HG03378 (cell line): ENCODE measurements around the gene FOXA3.

Source experiments
- ATAC-seq: cut with Tn5 transposase; IDR thresholded peaks from one replicate; pipeline ENCODE4 v1.9.1; 2021; ENCODE audit warnings: mild to moderate bottlenecking, moderate library complexity; ENCODE audit not compliant: unreplicated experiment

Gene FOXA3

DNA sequence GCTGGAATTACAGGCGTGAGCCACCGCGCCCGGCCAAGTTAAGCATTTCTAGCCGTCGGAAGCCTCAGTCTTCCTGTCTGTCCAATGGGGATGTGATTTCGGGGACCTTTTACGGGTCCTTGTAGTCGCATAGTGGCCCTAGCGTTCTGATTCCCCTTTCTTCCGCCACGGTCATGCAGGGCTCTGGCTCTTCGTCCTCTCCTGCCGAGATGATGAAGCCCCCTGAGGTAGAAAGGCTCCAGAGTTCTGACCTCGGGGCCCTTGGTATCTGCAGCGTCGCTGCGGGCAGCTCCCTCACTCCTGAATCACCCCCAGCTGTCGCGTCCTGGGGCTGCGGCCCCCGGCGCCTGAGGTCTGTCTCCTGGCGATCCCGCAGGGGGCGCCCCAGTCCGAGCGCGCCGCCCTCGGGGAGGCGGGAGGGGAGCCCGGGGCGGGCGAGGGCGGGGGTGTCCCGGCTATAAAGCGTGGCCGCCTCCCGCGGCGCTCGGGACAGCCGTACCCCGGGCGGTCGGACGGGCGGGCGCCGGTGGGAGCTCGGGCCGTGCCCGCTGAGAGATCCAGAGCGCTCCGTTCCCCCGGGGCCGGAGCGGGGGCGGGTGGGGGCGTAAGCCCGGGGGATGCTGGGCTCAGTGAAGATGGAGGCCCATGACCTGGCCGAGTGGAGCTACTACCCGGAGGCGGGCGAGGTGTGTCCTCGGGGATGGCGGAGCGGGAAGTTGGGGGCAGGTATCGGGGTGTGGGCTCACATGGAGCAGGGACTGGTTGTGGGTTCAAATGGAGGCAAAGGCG lies at the start of gene FOXA3:
Gene FOXA3, plus strand, starts transcription at position 487 of the 789 bp plus-strand sequence. Its CDS starts 131 bp downstream, at position 618.
- no peak for ATAC-seq

DNA sequence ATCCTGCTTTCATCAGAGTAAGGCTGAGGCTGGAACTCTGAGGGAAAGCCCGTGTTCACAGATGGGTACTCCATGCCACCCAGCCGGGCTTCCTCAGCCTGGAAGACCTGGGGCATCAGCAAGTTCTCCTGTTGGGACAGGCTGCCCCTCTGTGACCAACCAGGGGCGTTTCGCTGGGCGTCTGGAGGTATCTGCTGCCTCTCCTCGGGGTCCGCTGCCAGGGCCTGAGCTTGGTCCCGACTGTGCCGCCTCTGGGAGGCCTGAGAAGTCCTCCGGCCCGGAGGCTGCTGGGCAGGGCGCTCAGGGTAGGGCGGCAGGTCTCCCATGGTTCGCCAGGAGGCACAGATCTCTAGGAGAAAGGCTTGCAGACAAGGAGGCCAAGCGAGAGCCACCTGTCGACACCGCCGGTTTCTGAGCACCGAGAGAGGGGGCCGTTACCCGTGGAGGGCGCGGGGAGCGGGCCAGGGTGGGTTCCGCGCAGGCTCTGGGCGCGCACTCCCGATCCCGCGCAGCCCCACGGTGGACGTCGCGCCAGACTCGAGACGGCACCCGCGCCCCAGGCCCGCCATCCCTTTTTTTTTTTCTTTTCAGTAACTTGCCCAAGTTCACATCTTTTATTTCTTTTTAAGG lies 49.2 kb upstream of the FOXA3 start, which contains the start of gene RSPH6A:
Gene RSPH6A, minus strand, starts transcription at position 458 of the 630 bp plus-strand sequence. Its CDS starts 132 bp downstream, at position 326.
- no peak for ATAC-seq

DNA sequence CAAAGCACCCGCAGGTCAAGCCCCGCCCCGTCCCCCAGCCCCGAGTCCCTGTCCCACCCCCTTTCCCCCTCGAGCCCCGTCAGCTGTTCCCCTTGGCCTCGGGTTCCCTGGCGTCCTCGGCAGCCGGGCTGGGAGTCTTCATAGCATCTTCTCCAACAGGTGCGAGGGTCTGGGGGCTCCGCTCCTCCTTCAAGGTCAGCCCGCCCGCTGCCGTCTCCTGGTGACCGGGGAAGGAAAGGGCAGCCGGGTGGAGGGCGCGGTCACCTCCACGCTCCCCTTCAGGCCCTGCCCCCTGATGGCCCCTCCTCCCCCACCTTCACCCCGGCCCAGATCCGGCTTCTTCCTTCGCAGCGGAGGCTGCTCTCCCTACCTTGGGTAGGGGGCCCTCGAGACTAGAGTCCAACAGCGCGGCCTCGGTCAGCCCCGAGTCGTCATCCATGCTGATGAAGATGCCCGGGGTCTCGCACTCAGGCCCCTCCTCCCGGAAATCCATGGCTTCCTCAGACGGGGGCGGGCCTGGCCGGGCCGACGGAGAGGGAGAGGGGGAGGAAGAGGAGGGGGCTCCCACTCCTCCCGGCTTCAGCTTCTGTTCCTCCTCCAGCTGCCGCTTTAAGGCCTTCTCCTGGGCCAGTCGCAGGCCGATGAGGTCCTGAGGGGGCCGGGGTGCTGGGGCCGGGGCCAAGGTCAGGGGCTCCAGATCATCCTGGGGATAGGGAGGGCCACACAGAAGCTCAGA lies 48.5 kb upstream of the FOXA3 start:
- no peak for ATAC-seq

DNA sequence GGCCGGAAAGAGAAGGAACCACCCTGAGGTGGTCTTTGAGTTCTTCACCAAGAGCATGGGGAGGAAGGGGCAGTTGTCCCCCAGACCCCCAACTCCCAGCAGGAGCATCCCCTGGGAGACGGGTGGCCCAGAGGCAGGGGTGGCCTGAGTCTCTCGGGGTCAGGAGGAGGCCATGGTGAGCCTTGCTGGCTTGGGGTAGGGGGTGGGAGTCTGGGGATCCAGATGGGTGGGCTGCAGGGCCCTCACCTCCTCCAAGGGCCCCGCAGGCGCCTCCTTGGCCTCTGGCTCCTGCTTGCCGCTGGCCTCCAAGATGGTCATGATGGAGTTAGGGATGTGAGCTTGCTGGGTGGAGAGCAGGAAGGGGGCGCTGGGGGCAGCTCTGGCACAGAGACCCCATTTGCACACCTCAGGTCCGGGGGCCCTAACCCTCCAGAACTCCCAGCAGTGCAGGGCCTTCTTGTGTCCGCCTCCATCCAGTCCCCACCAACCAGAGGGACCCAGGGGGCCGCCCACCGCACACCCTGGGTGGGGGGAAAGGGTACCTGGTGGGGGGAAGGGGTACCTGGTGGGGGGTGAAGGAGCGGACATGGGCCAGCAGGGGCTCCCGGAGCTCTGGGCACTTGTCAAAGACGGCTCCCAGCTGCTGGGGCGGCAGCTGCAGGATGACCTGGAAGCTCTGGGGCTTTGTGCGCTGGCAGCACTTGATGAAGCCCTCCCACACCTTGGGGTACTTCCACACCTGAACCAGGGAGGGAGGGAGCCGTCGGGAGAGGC lies 47.7 kb upstream of the FOXA3 start:
- no peak for ATAC-seq

DNA sequence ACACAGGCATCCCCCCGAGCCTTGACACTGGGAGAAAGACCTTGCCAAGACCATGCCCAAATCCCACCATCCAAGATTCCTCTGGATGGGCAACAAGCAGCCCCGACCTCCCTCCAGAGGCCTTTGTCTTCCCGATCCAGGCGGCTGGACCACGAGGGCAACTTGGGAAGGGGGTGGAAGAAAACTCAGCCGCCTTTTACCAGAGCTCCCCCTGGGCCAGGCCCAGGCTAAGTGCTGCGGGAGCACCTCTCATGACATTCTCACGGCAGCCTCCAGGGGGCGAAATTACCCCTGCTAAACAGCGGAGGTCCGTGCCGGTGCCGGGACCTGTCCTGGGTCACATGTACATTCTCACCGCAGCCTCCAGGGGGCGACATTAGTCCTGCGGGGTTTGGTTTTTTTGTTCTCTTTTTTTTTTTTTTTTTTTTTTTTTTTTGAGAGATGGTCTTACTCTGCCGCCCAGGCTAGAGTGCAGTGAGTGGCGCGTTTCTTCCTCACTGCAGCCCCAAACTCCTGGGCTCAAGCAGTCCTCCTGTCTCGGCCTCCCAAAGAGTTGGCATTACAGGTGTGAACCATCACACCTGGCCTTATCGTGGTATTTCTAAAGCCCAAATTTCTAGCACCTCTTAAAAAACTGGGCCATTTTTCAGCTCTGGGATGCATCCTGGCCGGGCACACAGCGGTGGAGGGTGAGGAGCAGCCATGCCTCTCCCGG lies 47.0 kb upstream of the FOXA3 start:
- ATAC-seq = peak; percentile 72

DNA sequence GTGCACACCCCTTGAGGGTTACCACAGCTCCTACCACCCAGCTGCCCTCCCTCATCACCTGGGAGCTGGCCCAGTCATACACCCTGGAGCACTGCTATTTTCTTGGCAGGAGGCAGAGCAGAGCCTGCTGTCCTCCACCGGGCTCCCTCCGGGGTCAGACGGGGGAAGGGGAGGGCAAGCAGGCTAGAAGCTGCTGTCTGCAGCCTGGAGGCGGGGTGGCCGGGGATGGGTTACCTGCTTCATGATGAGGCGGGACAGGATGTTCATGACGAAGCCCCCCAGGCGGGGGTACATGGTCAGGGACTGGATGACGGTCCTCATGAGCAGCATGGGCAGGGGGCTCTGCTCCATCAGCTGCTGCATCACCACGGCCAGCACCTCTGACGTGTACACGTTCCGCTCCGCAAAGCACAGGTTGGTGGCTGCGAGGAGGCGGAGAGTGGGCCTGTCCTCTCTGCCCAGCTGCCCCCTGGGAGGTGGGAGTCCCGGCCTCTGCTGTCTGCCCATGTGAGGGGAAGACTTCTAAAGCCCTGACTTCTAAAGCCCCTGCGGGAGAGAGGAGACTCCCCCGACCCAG lies 46.3 kb upstream of the FOXA3 start:
- ATAC-seq = no peak

DNA sequence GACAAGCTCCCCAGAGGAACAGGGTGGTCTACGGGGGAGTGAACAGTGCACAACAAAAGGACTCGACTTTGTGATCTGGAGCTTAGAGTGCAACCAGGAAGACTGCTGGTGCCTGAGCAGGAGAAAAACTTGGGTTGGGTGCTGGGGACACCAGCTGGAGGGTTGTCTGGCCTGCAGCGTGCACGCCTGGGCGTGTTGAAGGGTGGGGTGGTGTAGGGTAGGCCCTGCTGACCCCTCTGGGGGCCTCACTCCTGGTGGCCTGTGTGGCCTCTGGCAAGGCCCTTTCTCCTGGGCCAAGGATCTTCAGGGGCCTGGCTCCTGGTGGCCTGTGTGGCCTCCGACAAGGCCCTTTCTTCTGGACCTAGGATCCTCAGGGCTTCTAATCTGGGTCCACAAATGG lies 44.4 kb upstream of the FOXA3 start:
- no peak for ATAC-seq

DNA sequence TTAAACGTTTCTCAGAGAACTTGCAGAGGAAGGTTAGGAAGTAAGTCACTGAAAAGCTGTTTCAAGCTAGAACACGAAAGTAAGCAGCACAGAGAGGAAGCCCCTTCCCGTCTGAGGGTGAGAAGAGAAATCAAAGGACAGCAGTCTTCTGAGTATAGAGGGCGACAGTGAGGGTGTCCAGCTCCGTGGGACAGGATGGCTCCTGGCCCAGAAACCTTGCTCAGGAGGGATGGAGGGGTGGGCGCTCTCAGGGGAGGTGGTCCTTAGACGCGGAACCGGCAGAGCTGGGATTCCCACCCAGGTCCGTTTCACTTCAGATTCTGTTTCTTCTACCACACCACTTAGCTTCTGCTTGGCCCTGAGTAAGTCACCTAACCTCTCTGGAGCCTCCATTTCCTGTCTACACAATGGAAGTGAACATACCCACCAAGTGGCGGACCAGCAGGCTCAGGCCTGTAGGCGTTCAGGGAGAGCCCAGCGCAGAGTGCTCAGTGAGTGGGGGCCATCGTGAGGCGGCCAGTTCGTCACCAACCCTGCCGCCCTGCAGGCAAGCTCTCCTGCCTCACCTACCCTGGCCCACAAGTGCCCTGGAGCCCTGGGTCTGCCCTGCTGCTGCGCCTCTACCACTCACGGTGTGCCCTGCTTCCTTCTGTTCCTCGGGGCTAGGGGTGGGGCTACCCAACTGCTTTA lies 43.6 kb upstream of the FOXA3 start:
- ATAC-seq = no peak

DNA sequence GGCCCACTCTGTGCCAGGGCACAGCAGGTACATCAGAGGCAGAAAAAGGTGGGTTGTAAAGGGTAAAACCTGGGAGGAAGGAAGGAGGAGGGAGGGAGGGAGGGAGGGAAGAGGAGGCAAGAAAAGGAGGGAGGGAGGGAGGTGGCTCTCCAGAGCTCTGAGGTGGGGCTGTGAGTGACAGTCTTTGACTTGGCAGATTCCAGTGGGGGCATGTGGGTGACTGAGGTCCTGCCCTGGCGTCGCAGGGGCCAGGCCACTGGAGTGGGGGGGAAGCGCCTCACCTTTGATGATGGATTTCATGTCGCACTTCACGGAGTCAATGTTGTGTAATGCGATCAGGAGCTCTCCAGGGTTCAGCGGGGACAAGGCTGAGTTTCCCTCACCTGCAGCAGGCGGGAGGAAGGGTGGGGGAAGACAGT lies 43.0 kb upstream of the FOXA3 start:
- no peak for ATAC-seq

DNA sequence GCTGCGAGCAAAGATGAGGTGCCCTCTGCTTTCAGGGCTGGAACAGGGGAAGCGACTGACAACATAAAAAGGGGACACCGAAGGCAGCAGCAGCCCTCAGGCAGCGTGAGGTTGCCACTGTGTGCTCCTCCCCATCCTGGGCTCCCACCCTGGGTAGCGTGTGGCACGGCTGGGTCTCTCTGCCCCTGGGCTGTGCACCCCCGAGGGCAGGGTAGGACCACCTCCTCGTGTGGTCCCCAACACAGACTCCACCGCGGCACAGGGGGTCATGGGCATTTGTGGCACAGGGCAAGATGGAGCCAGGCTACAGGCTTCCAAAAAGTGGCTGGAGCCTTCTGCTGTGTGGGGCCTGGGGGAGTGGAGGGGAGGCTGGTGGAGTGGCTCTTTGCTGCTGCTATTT lies 42.6 kb upstream of the FOXA3 start:
- ATAC-seq = no peak

DNA sequence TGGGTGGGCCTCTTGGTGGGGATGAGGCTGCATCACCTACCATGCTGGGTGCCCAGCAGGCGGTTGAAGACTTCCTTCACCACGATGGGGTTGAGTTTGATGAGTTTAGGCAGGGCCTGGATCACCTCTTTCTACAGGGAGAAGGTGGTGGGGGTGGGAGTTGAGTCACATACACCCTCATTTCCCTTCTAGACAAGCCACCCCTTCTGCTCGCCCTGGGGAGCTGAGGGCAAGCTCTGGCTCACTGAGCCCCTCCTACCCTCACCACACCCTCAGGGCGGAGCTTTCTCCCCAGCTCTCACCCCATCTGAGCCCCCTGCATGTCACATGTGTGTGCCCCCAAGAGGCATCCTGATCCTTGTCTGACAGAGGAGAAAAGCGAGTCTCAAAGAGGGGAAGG lies 41.4 kb upstream of the FOXA3 start:
- ATAC-seq = no peak

DNA sequence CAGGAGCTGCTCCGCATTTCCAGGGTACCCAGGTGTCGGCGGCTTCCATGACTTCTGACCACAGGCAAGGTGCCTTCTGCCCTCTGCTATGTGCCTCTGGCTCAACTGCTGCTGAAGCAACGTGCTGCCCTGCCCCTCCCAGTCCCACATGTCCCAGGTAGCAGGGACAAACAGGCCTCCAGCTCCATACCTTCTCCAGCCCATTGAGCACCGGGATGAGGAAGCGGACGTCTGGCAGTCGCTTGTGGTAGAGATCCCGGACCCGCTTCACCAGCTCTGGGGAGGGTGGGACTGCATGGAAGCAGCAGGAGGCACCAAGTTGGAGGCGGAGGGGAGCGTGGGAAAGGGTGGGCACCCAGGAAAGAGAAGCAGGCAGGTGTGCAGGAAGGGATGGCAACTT lies 40.9 kb upstream of the FOXA3 start:
- ATAC-seq = no peak

DNA sequence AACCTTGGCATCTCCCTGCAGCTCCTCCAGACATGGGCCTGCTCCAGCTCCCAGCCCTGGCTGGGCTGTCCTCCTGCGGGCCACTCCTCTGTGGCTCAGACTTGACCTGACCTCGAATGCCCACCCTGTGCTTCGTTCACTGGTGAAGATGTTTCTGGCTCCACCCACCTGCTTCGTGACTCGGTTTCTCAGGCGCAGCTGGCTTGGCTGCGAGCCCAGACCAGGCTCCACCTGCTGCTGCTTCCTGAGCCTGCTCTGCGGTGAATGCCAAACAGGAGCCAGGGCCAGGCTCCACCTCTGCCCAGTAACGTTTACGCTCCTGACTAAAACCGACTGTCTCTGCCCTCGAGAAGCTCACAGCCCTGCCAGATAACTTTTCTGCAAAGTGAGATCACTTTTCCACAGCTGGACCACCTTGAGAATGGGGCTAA lies 40.1 kb upstream of the FOXA3 start:
- ATAC-seq = no peak

DNA sequence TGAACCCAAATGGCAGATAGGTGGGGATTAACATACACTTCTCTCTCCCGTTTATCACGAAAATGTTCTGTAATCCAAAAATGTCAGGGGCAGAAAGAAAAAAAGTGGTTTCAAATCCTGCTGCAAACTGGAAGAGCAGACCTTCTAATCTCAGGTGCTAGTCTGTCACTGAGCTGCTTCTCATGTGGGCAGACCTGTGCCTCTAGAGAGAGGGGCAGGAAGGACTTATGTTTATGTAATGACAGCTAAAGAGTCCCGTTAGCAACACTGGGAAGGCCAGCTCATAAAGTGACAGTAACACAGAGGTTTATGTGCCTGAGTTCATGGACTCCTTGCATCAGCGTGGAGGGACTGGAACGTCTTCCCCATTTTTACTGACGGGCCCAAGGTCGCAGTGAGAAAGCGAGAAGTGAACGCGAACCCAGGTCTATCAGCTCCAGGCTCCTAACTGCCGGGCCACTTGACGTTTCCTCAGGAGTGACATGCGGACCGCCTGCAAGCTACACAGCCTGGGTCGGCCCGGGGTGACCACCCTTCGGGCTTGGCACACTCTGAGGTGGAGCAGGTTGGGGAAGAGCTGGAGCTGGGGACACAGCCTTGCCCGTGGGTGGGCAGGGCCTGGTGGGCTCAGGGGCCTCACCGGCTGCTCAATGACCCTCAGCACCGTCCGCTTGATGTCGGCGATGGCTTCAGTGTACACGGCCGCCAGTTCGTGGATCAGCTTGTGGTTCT lies 39.4 kb upstream of the FOXA3 start:
- no peak for ATAC-seq

DNA sequence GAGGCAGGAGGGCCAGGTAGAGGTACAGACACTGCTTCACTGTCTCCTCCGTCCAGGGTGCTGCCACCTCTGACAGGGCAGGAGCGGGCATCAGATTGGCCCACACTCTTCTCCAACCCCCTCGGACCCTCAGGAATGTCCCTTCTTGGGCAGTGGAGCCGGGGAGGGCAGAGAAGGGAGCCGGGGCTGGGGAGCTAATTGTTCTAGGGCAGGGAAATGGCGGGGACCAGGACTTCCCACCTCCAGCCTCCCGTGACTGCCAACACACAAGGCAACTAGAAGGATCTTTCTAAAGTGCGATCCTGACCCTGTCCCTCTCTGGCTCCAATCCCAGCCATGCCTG lies 38.9 kb upstream of the FOXA3 start:
- no peak for ATAC-seq

DNA sequence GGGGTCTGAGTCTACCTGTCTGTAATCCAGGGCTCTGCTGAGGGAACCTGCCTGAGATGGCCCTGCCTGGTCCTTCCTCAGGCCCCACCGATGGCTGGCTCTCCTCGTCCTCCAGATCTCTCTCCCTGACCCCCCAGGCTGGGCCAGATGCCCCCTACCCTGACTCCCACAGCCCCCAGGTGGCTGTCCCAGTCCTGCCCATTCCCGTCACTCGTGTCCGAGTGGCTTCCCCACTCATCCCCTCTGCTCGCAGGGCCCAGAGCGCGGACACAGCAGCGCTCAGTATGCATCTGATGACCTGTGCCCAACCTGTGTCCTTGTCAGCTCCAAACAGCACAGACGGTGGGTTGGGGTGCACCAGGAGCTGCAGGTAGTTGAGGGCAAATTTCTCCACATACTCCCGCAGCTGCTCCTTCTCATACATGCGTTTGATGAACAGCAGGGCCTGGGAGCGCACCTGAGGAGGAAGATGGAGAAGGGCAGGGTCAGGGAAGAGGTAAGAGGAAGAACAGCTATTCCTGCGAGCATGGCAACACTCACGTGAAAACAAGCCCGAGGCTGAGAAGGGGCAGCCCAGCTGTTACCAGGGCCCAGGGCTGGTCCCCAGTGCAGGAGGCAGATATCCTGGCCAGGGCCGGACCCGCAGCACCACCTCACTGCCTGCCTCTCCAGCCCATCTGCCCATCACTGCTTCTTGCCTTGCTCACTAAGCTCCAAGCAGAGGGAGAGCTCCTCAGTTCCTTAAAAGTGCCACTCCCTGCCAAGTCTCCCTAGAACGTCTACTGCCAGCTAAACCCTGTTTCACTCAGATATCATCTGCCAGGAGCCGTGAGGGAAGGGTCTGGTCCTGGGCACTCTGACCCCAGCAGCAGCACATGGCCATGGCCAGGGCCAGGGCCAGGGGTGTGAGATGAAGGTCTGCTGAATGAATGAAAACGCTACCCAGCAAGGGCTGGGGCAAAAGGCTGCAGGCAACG lies 37.9 kb upstream of the FOXA3 start:
- ATAC-seq = no peak

DNA sequence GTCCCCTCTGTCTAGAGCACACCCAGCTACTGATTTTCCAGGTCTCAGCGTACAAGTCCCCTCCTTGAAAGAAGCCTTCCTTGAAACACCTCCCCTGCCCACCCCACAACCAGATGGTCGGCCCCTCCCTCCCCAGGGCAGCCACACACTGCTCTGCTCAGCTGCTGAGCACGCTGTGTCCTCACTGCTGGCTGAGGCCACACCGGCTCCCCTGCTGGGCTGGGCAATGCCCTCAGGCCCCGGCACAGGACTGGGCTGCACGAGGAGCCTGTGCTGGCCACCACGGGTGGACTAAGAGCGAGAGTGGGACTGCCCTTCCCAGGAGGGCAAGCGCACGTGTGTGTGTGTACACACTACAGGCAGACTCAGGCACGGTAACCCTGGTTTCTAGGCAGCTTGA lies 37.2 kb upstream of the FOXA3 start:
- ATAC-seq = no peak
